Glutamatergic neuron (in vitro differentiated cells): Measurements from ENCODE around the gene EXOSC10. TPM values are rescaled to one million over a fixed set of nuclear protein-coding genes. Genes with fewer than 3 reads are reported as not detected.

Source experiments
- DNase-seq: peaks from one replicate; pipeline ENCODE4 v3.0.0; 2022
- H3K27ac Mint-ChIP-seq: one replicate; pipeline ENCODE4 v1.8.0; 2020; ENCODE audit warnings: mild to moderate bottlenecking, mixed read lengths, inconsistent platforms; ENCODE audit not compliant: unreplicated experiment
- H3K27me3 Mint-ChIP-seq: one replicate; pipeline ENCODE4 v1.8.0; 2020; ENCODE audit warnings: mild to moderate bottlenecking, moderate library complexity, mixed read lengths, inconsistent platforms; ENCODE audit not compliant: unreplicated experiment
- H3K36me3 Mint-ChIP-seq: one replicate; pipeline ENCODE4 v1.8.0; 2020; ENCODE audit warnings: mild to moderate bottlenecking, mixed read lengths, inconsistent platforms; ENCODE audit not compliant: unreplicated experiment
- H3K4me1 Mint-ChIP-seq: one replicate; pipeline ENCODE4 v1.8.0; 2020; ENCODE audit warnings: mild to moderate bottlenecking, low read depth, mixed read lengths, inconsistent platforms; ENCODE audit not compliant: unreplicated experiment
- H3K4me3 Mint-ChIP-seq: one replicate; pipeline ENCODE4 v1.8.0; 2020; ENCODE audit warnings: mild to moderate bottlenecking, mixed read lengths, inconsistent platforms; ENCODE audit not compliant: unreplicated experiment
- H3K9me3 Mint-ChIP-seq: one replicate; pipeline ENCODE4 v1.8.0; 2020; ENCODE audit warnings: mild to moderate bottlenecking, moderate library complexity, mixed read lengths, inconsistent platforms; ENCODE audit not compliant: unreplicated experiment
- CTCF ChIP-seq: fragments of 200-600 bp; sonication (generic); IDR thresholded peaks from one replicate; pipeline ENCODE4 v1.5.0; 2021; ENCODE audit not compliant: partially characterized antibody, unreplicated experiment
- total RNA-seq: library from RNA; stranded (reverse); fragmentation: NEBNext Ultra II Directional; extraction: Animal tissue kit (Norgen Biotek cat#: 25700); gene quantifications from one replicate; pipeline ENCODE4 v1.2.1, GENCODE V29; 2021; ENCODE audit not compliant: unreplicated experiment

Gene EXOSC10
- total RNA-seq, 1 donor from 2014 or later: 111 TPM

GRCh38 chr1:11046625-11047365 is 52.9 kb downstream of the EXOSC10 start, which contains the start of gene MASP2:
MASP2 (minus strand) TSS chr1:11047239; CDS start chr1:11047207, 32 bp downstream.
- DNase-seq: no peak
- no peak within 1 kb of the TSS for H3K4me3 Mint-ChIP-seq
- H3K4me1 Mint-ChIP-seq: peaks cover 8% of the 10 kb centered on the region
- H3K9me3 Mint-ChIP-seq: no peaks in the 10 kb centered on the region
- H3K27me3 Mint-ChIP-seq: no peaks in the 10 kb centered on the region
- no peak within 1 kb of the TSS for H3K27ac Mint-ChIP-seq
- H3K36me3 Mint-ChIP-seq: no peaks in the 10 kb centered on the region
- no peak for TF ChIP-seq CTCF

GRCh38 chr1:11046270-11046566 is 53.5 kb downstream of the EXOSC10 start:
- no peaks in the 10 kb centered on the region for H3K36me3 Mint-ChIP-seq
- no peak overlapping the region for H3K4me3 Mint-ChIP-seq
- H3K27me3 Mint-ChIP-seq: no peaks in the 10 kb centered on the region
- no peak for TF ChIP-seq CTCF
- H3K4me1 Mint-ChIP-seq: peaks cover 2% of the 10 kb centered on the region
- H3K27ac Mint-ChIP-seq: no peak overlapping the region
- DNase-seq: no peak
- H3K9me3 Mint-ChIP-seq: no peaks in the 10 kb centered on the region

- DNase-seq: peak; percentile 74
- H3K27ac Mint-ChIP-seq: no peak overlapping the region
- no peak overlapping the region for H3K4me3 Mint-ChIP-seq
- H3K4me1 Mint-ChIP-seq: no peaks in the 10 kb centered on the region
- H3K36me3 Mint-ChIP-seq: no peaks in the 10 kb centered on the region
- no peaks in the 10 kb centered on the region for H3K9me3 Mint-ChIP-seq
- H3K27me3 Mint-ChIP-seq: no peaks in the 10 kb centered on the region
- TF ChIP-seq CTCF: no peak
Measured at GRCh38 chr1:11045428-11046269, 54.0 kb downstream of the EXOSC10 start.

- no peak for DNase-seq
- Mint-ChIP-seq H3K9me3 (no peaks in the 10 kb centered on the region), H3K4me1 (no peaks in the 10 kb centered on the region), H3K36me3 (no peaks in the 10 kb centered on the region), H3K4me3 (no peak overlapping the region), H3K27ac (no peak overlapping the region), H3K27me3 (no peaks in the 10 kb centered on the region)
- no peak for TF ChIP-seq CTCF
Measured at GRCh38 chr1:11044849-11045427, 54.7 kb downstream of the EXOSC10 start.
